GM21528 (cell line): ENCODE results near the gene HBQ1.
"Not testable (repeated sequence)": the region's sequence is repeated elsewhere in the genome, so short reads cannot be mapped to it uniquely, and the experiment has no call there.

Source experiments
- ATAC-seq: cut with Tn5 transposase; IDR thresholded peaks from one replicate; pipeline ENCODE4 v1.9.1; 2021; ENCODE audit warnings: mild to moderate bottlenecking, moderate library complexity; ENCODE audit not compliant: unreplicated experiment, low FRiP score

Gene HBQ1

DNA sequence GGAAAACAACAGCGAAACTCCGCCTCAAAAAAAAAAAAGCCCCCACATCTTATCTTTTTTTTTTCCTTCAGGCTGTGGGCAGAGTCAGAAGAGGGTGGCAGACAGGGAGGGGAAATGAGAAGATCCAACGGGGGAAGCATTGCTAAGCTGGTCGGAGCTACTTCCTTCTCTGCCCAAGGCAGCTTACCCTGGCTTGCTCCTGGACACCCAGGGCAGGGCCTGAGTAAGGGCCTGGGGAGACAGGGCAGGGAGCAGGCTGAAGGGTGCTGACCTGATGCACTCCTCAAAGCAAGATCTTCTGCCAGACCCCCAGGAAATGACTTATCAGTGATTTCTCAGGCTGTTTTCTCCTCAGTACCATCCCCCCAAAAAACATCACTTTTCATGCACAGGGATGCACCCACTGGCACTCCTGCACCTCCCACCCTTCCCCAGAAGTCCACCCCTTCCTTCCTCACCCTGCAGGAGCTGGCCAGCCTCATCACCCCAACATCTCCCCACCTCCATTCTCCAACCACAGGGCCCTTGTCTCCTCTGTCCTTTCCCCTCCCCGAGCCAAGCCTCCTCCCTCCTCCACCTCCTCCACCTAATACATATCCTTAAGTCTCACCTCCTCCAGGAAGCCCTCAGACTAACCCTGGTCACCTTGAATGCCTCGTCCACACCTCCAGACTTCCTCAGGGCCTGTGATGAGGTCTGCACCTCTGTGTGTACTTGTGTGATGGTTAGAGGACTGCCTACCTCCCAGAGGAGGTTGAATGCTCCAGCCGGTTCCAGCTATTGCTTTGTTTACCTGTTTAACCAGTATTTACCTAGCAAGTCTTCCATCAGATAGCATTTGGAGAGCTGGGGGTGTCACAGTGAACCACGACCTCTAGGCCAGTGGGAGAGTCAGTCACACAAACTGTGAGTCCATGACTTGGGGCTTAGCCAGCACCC lies 5.0 kb upstream of the HBQ1 start:
- ATAC-seq: no peak

DNA sequence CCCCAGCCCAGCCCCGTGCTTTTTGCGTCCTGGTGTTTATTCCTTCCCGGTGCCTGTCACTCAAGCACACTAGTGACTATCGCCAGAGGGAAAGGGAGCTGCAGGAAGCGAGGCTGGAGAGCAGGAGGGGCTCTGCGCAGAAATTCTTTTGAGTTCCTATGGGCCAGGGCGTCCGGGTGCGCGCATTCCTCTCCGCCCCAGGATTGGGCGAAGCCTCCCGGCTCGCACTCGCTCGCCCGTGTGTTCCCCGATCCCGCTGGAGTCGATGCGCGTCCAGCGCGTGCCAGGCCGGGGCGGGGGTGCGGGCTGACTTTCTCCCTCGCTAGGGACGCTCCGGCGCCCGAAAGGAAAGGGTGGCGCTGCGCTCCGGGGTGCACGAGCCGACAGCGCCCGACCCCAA lies 4.3 kb upstream of the HBQ1 start:
- not testable (repeated sequence) for ATAC-seq

GRCh38 chr16:176477-177382 lies 3.5 kb upstream of the HBQ1 start, which contains the start of gene HBA1:
Gene HBA1, plus strand, starts transcription at chr16:176680. Its CDS starts 37 bp downstream, at chr16:176717.
- not testable (repeated sequence) for ATAC-seq

DNA sequence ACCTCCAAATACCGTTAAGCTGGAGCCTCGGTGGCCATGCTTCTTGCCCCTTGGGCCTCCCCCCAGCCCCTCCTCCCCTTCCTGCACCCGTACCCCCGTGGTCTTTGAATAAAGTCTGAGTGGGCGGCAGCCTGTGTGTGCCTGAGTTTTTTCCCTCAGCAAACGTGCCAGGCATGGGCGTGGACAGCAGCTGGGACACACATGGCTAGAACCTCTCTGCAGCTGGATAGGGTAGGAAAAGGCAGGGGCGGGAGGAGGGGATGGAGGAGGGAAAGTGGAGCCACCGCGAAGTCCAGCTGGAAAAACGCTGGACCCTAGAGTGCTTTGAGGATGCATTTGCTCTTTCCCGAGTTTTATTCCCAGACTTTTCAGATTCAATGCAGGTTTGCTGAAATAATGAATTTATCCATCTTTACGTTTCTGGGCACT lies 2.9 kb upstream of the HBQ1 start:
- no peak for ATAC-seq

GRCh38 chr16:177981-178667 lies 2.1 kb upstream of the HBQ1 start:
- ATAC-seq: no peak

DNA sequence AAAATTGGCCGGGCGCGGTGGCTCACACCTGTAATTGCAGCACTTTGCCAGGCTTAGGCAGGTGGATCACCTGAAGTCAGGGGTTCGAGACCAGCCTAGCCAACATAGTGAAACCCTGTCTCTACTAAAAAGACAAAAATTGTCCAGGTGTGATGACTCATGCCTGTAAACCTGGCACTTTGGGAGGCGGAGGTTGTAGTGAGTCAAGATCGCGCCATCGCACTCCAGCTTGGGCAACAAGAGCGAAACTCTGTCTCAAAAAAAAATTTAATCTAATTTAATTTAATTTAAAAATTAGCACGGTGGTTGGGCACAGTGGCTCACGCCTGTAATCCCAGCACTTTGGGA lies 1.6 kb upstream of the HBQ1 start:
- no peak for ATAC-seq

GRCh38 chr16:179211-180092 lies 807 bp upstream of the HBQ1 start:
- no peak for ATAC-seq

DNA sequence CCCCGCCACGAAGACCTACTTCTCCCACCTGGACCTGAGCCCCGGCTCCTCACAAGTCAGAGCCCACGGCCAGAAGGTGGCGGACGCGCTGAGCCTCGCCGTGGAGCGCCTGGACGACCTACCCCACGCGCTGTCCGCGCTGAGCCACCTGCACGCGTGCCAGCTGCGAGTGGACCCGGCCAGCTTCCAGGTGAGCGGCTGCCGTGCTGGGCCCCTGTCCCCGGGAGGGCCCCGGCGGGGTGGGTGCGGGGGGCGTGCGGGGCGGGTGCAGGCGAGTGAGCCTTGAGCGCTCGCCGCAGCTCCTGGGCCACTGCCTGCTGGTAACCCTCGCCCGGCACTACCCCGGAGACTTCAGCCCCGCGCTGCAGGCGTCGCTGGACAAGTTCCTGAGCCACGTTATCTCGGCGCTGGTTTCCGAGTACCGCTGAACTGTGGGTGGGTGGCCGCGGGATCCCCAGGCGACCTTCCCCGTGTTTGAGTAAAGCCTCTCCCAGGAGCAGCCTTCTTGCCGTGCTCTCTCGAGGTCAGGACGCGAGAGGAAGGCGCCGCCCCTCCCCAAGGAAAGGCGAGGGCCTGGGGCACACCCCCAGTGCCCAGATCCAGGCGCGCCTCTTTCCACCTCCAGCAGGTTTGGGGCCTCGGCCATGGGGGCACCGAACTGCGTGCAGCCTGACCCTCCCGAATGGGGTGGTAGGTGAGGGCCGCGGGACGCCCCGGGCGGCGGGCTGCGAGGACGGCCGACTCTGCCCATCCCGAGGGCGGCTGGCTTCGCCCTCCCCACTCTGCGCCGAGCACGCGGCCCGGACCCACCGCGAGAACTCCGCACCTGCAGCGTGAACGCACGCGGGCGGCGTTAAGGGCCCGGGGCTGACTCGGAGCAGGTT lies 664 bp downstream of the HBQ1 start:
- ATAC-seq: no peak

DNA sequence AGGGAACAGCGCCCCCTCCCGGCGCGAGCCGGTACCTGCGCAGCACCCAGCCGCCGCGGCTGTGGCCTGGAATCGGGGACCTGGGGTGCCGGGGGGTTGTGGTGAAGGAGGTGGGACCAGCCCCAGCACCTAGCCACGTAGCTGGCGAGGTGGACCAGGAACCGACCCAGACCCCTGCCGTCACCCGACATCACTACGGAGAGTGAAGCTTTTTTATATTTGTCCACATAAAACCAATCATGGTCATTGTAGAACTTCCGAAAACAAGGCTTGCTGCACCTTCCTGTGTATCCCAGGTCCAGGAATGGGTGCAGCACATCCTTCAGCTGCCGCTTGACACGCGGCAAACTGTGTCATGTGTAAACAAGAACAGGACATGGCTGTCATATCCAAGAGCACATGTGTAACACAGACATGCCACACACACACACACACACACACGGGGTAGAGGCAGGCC lies 1.3 kb downstream of the HBQ1 start:
- ATAC-seq: no peak

GRCh38 chr16:183005-183404 lies 2.7 kb downstream of the HBQ1 start:
- ATAC-seq: no peak

GRCh38 chr16:185213-185612 lies 5.0 kb downstream of the HBQ1 start:
- no peak for ATAC-seq

GRCh38 chr16:185691-186090 lies 5.4 kb downstream of the HBQ1 start:
- no peak for ATAC-seq

DNA sequence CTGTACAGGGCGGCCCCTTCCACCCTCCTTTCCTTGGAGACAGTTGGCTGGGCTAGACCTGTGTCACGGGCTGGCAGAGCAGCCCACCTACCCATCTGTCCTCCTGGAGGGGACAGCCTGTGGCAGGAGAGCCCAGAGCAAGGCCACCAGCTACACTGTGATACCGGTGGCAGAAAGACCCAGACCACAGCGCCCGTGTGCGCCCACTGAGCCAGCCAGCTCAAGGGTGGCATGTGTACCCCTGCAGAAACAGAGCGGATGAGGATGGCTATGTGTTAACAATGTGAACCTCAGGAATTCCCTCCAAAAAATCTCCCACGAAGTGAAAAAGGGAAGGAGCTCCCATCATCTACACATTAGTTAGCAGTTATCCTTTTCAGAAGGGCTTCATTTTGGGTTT lies 7.1 kb downstream of the HBQ1 start:
- no peak for ATAC-seq

DNA sequence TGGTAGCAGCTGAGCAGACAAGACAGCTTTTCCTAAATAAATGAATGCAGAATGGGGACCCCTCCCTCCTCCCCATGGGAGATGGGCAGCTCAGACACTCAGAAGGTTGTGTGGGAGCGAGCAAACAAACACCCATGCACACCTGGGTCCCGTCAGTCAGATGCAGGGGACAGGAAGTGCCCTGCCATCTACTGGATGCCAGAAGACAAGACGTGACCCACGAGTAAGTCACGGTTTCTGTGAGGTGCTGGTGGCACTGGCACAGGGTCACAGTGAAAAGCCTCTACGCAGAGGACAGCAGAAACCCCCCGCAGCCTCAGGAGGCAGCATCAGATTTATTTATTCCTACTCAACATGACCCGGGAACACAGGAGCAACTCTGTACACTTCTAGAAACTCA lies 8.4 kb downstream of the HBQ1 start:
- no peak for ATAC-seq

DNA sequence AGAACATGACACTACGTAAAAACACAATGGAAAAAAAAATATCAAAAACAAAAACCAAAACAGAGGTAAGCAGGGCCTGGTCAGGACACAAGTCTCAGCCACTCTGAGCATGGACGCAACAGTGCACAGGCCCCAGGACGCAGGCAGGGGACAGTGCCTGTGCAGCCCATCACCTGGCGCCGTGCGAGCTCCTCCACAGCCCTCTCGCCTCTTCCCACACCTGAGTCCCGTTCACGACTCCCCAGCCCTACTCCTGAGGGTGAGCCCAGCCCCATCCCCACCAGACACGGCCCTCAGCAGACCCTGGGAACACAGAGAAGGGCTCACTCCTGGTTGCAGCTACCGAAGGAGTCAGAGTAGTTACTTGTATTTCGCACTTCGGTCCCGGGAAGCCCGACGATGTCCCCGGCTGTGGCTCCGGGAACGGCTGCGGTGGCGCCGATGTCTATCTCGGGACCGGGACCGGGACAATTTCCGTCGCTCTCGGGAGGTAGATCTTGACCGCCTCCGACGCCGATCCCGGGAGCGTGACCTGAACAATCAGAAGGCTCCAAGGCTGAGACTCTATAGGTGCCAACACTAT lies 9.4 kb downstream of the HBQ1 start:
- no peak for ATAC-seq

GRCh38 chr16:191831-192230 lies 11.6 kb downstream of the HBQ1 start:
- ATAC-seq: no peak

GRCh38 chr16:192686-193085 lies 12.4 kb downstream of the HBQ1 start:
- no peak for ATAC-seq

GRCh38 chr16:193441-193840 lies 13.2 kb downstream of the HBQ1 start:
- no peak for ATAC-seq
